ENCODE results near the gene THSD7B. TPM values are rescaled to one million over a fixed set of nuclear protein-coding genes. Genes with fewer than 3 reads are reported as not detected.

Gene THSD7B
- total and polyA plus RNA-seq, 9 donors: 0.27 to 1.8 (median 0.77) TPM

GRCh38 chr2:137194111-137194510, 428.8 kb downstream of the THSD7B start:
- no peaks in the 10 kb centered on the region for H3K9me3 ChIP-seq (replicated peaks; ENCODE audit: control insufficient read depth, low read depth, low read length)
- H3K4me1 ChIP-seq (ENCODE audit: control insufficient read depth, insufficient read depth, low read length): no peaks in the 10 kb centered on the region
- H3K27me3 ChIP-seq (ENCODE audit: control insufficient read depth, insufficient read depth, low read length): no peaks in the 10 kb centered on the region
- 0% methylated on average over 1 of the region's 1 CpG for WGBS (ENCODE audit: insufficient coverage)
- no peaks in the 10 kb centered on the region for H3K36me3 ChIP-seq (ENCODE audit: control insufficient read depth, insufficient read depth, low read length)
- no peak for DNase-seq
- H3K27ac ChIP-seq (ENCODE audit: low read length): no peak overlapping the region
- no peak overlapping the region for H3K4me3 ChIP-seq (ENCODE audit: low read length)

GRCh38 chr2:137199751-137200150, 434.4 kb downstream of the THSD7B start:
- Histone ChIP-seq H3K4me3 (ENCODE audit: low read length) (no peak overlapping the region), H3K27ac (ENCODE audit: low read length) (no peak overlapping the region), H3K9me3 (replicated peaks; ENCODE audit: control insufficient read depth, low read depth, low read length) (no peaks in the 10 kb centered on the region), H3K27me3 (ENCODE audit: control insufficient read depth, insufficient read depth, low read length) (no peaks in the 10 kb centered on the region), H3K36me3 (ENCODE audit: control insufficient read depth, insufficient read depth, low read length) (no peaks in the 10 kb centered on the region), H3K4me1 (ENCODE audit: control insufficient read depth, insufficient read depth, low read length) (no peaks in the 10 kb centered on the region)
- WGBS (ENCODE audit: insufficient coverage): no CpG with 5 or more reads among the region's 1 CpG
- DNase-seq: no peak

- no peaks in the 10 kb centered on the region for H3K9me3 ChIP-seq (replicated peaks; ENCODE audit: control insufficient read depth, low read depth, low read length)
- 65% methylated on average over 3 of the region's 4 CpGs for WGBS (ENCODE audit: insufficient coverage)
- H3K27me3 ChIP-seq (ENCODE audit: control insufficient read depth, insufficient read depth, low read length): no peaks in the 10 kb centered on the region
- H3K36me3 ChIP-seq (ENCODE audit: control insufficient read depth, insufficient read depth, low read length): no peaks in the 10 kb centered on the region
- no peak overlapping the region for H3K27ac ChIP-seq (ENCODE audit: low read length)
- no peak for DNase-seq
- no peaks in the 10 kb centered on the region for H3K4me1 ChIP-seq (ENCODE audit: control insufficient read depth, insufficient read depth, low read length)
- H3K4me3 ChIP-seq (ENCODE audit: low read length): no peak overlapping the region
Observed at GRCh38 chr2:137202318-137202717, 437.0 kb downstream of the THSD7B start.

- no peaks in the 10 kb centered on the region for H3K27me3 ChIP-seq (ENCODE audit: control insufficient read depth, insufficient read depth, low read length)
- no peaks in the 10 kb centered on the region for H3K9me3 ChIP-seq (replicated peaks; ENCODE audit: control insufficient read depth, low read depth, low read length)
- WGBS (ENCODE audit: insufficient coverage): no CpG with 5 or more reads among the region's 3 CpGs
- H3K27ac ChIP-seq (ENCODE audit: low read length): no peak overlapping the region
- no peak for DNase-seq
- H3K4me3 ChIP-seq (ENCODE audit: low read length): no peak overlapping the region
- H3K36me3 ChIP-seq (ENCODE audit: control insufficient read depth, insufficient read depth, low read length): no peaks in the 10 kb centered on the region
- no peaks in the 10 kb centered on the region for H3K4me1 ChIP-seq (ENCODE audit: control insufficient read depth, insufficient read depth, low read length)
Observed at GRCh38 chr2:137205324-137205723, 440.0 kb downstream of the THSD7B start.

GRCh38 chr2:137206069-137206468, 440.7 kb downstream of the THSD7B start:
- DNase-seq: no peak
- no CpG with 5 or more reads among the region's 3 CpGs for WGBS (ENCODE audit: insufficient coverage)
- H3K4me1 ChIP-seq (ENCODE audit: control insufficient read depth, insufficient read depth, low read length): no peaks in the 10 kb centered on the region
- no peaks in the 10 kb centered on the region for H3K36me3 ChIP-seq (ENCODE audit: control insufficient read depth, insufficient read depth, low read length)
- no peaks in the 10 kb centered on the region for H3K27me3 ChIP-seq (ENCODE audit: control insufficient read depth, insufficient read depth, low read length)
- no peaks in the 10 kb centered on the region for H3K9me3 ChIP-seq (replicated peaks; ENCODE audit: control insufficient read depth, low read depth, low read length)
- H3K27ac ChIP-seq (ENCODE audit: low read length): no peak overlapping the region
- H3K4me3 ChIP-seq (ENCODE audit: low read length): no peak overlapping the region

GRCh38 chr2:137207030-137207429, 441.7 kb downstream of the THSD7B start:
- no peak for DNase-seq
- H3K36me3 ChIP-seq (ENCODE audit: control insufficient read depth, insufficient read depth, low read length): no peaks in the 10 kb centered on the region
- no peaks in the 10 kb centered on the region for H3K4me1 ChIP-seq (ENCODE audit: control insufficient read depth, insufficient read depth, low read length)
- no CpG with 5 or more reads among the region's 1 CpG for WGBS (ENCODE audit: insufficient coverage)
- H3K4me3 ChIP-seq (ENCODE audit: low read length): no peak overlapping the region
- no peaks in the 10 kb centered on the region for H3K27me3 ChIP-seq (ENCODE audit: control insufficient read depth, insufficient read depth, low read length)
- H3K9me3 ChIP-seq (replicated peaks; ENCODE audit: control insufficient read depth, low read depth, low read length): no peaks in the 10 kb centered on the region
- H3K27ac ChIP-seq (ENCODE audit: low read length): no peak overlapping the region

GRCh38 chr2:137208431-137208891, 443.1 kb downstream of the THSD7B start:
- no peaks in the 10 kb centered on the region for H3K4me1 ChIP-seq (ENCODE audit: control insufficient read depth, insufficient read depth, low read length)
- no peaks in the 10 kb centered on the region for H3K36me3 ChIP-seq (ENCODE audit: control insufficient read depth, insufficient read depth, low read length)
- H3K27ac ChIP-seq (ENCODE audit: low read length): no peak overlapping the region
- no peak for DNase-seq
- H3K9me3 ChIP-seq (replicated peaks; ENCODE audit: control insufficient read depth, low read depth, low read length): no peaks in the 10 kb centered on the region
- H3K4me3 ChIP-seq (ENCODE audit: low read length): no peak overlapping the region
- no CpG with 5 or more reads among the region's 2 CpGs for WGBS (ENCODE audit: insufficient coverage)
- H3K27me3 ChIP-seq (ENCODE audit: control insufficient read depth, insufficient read depth, low read length): no peaks in the 10 kb centered on the region

- no peaks in the 10 kb centered on the region for H3K27me3 ChIP-seq (ENCODE audit: control insufficient read depth, insufficient read depth, low read length)
- DNase-seq: no peak
- H3K36me3 ChIP-seq (ENCODE audit: control insufficient read depth, insufficient read depth, low read length): no peaks in the 10 kb centered on the region
- no peak overlapping the region for H3K4me3 ChIP-seq (ENCODE audit: low read length)
- H3K27ac ChIP-seq (ENCODE audit: low read length): no peak overlapping the region
- H3K4me1 ChIP-seq (ENCODE audit: control insufficient read depth, insufficient read depth, low read length): no peaks in the 10 kb centered on the region
- H3K9me3 ChIP-seq (replicated peaks; ENCODE audit: control insufficient read depth, low read depth, low read length): no peaks in the 10 kb centered on the region
Observed at GRCh38 chr2:137210039-137210438, 444.7 kb downstream of the THSD7B start.

GRCh38 chr2:137211761-137212160, 446.4 kb downstream of the THSD7B start:
- no peak for DNase-seq
- H3K4me1 ChIP-seq (ENCODE audit: control insufficient read depth, insufficient read depth, low read length): no peaks in the 10 kb centered on the region
- no peaks in the 10 kb centered on the region for H3K27me3 ChIP-seq (ENCODE audit: control insufficient read depth, insufficient read depth, low read length)
- H3K4me3 ChIP-seq (ENCODE audit: low read length): no peak overlapping the region
- WGBS (ENCODE audit: insufficient coverage): no CpG with 5 or more reads among the region's 1 CpG
- H3K36me3 ChIP-seq (ENCODE audit: control insufficient read depth, insufficient read depth, low read length): no peaks in the 10 kb centered on the region
- no peaks in the 10 kb centered on the region for H3K9me3 ChIP-seq (replicated peaks; ENCODE audit: control insufficient read depth, low read depth, low read length)
- no peak overlapping the region for H3K27ac ChIP-seq (ENCODE audit: low read length)

GRCh38 chr2:137220438-137220993, 455.2 kb downstream of the THSD7B start:
- no peaks in the 10 kb centered on the region for H3K4me1 ChIP-seq (ENCODE audit: control insufficient read depth, insufficient read depth, low read length)
- H3K27ac ChIP-seq (ENCODE audit: low read length): no peak overlapping the region
- no CpG with 5 or more reads among the region's 1 CpG for WGBS (ENCODE audit: insufficient coverage)
- no peaks in the 10 kb centered on the region for H3K27me3 ChIP-seq (ENCODE audit: control insufficient read depth, insufficient read depth, low read length)
- H3K9me3 ChIP-seq (replicated peaks; ENCODE audit: control insufficient read depth, low read depth, low read length): no peaks in the 10 kb centered on the region
- no peak overlapping the region for H3K4me3 ChIP-seq (ENCODE audit: low read length)
- H3K36me3 ChIP-seq (ENCODE audit: control insufficient read depth, insufficient read depth, low read length): no peaks in the 10 kb centered on the region
- peak; percentile 14 for DNase-seq
